Activated T-helper 9 cell treated with anti-CD3 and anti-CD28 coated beads, Interleukin-2, amount 50 U/mL, for 16 hours (primary cell): ENCODE results near the gene RBM33.

Source experiments
- DNase-seq: peaks from one replicate; pipeline ENCODE4 v3.0.0-alpha.2; 2020; ENCODE audit warnings: low read depth

The RBM33 gene

GRCh38 chr7:155829796-155830470 is 185.5 kb downstream of the RBM33 start:
- no peak for DNase-seq
